Mesothelial cell of epicardium (in vitro differentiated cells): ENCODE results near the gene CXXC5. TPM values are rescaled to one million over a fixed set of nuclear protein-coding genes. Genes with fewer than 3 reads are reported as not detected.
A peak's percentile ranks its signal among the peaks of the same experiment; 100 is the strongest.
"Not testable (repeated sequence)": the region's sequence is repeated elsewhere in the genome, so short reads cannot be mapped to it uniquely, and the experiment has no call there.

Experiments used
- DNase-seq, 2 experiments: peaks; one replicate each; pipeline ENCODE4 v3.0.0; 2021; ENCODE audit warnings: low spot score in 2 of 2; ENCODE audit not compliant: unreplicated experiment in 2 of 2
- H3K27ac Mint-ChIP-seq: 2 replicates; pipeline ENCODE4 v1.8.0; 2021; ENCODE audit warnings: mixed read lengths
- H3K27me3 Mint-ChIP-seq: 2 replicates; pipeline ENCODE4 v1.8.0; 2021; ENCODE audit warnings: low read depth, mixed read lengths
- H3K36me3 Mint-ChIP-seq: 2 replicates; pipeline ENCODE4 v1.8.0; 2021; ENCODE audit warnings: mixed read lengths
- H3K4me1 Mint-ChIP-seq: 2 replicates; pipeline ENCODE4 v1.8.0; 2021; ENCODE audit warnings: mixed read lengths
- H3K4me3 Mint-ChIP-seq: 2 replicates; pipeline ENCODE4 v1.8.0; 2021; ENCODE audit warnings: mild to moderate bottlenecking, moderate library complexity, mixed read lengths
- H3K9me3 Mint-ChIP-seq: 2 replicates; pipeline ENCODE4 v1.8.0; 2021; ENCODE audit warnings: mixed read lengths
- total RNA-seq: library from RNA; stranded (reverse); gene quantifications from 3 replicates; pipeline ENCODE4 v1.2.1, GENCODE V29; 2021
- TF ChIP-seq, protein P1 (sequence below): fragments of 200-600 bp; sonication (generic); IDR thresholded peaks from one replicate; pipeline ENCODE4 v1.5.0; 2021; ENCODE audit warnings: antibody characterized with exemption; ENCODE audit not compliant: unreplicated experiment

CXXC5 gene
- total RNA-seq, 1 donor from 2014 or later, result 37.4 TPM

DNA sequence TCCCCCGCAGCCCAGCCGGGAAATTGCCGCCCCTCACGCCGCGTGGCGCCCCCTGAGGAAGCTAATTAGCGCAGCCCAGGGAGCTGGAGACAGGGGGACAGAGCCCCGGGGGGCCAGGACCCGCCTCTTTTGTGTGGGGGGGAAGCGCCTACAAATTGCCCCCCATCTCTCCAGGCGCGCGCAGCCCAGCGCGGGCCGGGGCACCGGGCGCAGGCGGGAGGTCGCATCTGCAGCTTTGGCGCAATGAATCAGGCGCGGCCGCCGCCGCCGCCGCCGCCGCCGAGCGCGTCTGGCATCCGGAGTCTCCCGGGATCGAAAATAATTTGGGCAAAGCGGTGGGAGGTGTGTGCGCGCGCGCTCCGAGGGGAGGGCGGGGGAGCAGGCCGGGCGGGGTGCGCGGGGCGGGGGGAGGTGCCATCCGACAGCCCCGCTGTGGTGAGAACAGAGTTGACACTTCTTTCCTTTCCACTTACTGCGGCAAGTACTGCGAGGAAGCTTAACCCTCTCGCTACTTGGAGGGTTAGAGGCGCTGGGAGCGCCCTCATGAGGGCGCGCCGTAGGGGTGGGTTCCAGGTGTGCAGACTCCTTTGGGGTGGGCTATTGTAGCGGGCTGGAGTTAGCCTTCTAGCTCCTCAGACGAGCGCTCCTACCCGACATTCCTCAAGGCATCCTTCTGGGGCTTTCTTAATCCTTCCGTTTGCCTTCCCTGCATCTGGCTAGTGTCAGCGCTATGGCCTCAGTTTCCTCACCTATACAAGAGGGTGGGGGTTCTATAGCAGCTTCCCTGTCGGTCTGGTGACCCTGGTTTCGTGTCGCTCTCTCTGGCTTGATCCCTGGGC is 63.1 kb downstream of the CXXC5 start:
- H3K9me3 Mint-ChIP-seq, result no peaks in the 10 kb centered on the region
- H3K4me1 Mint-ChIP-seq, result peaks cover 19% of the 10 kb centered on the region
- no peaks in the 10 kb centered on the region for H3K36me3 Mint-ChIP-seq
- peaks cover 6% of the 10 kb centered on the region for H3K27me3 Mint-ChIP-seq
- peak in 1 of 2 experiments; percentile 65 for DNase-seq
- H3K27ac Mint-ChIP-seq, result no peak overlapping the region
- peak overlapping the region; percentile 66 for H3K4me3 Mint-ChIP-seq
- TF ChIP-seq, protein P1, sequence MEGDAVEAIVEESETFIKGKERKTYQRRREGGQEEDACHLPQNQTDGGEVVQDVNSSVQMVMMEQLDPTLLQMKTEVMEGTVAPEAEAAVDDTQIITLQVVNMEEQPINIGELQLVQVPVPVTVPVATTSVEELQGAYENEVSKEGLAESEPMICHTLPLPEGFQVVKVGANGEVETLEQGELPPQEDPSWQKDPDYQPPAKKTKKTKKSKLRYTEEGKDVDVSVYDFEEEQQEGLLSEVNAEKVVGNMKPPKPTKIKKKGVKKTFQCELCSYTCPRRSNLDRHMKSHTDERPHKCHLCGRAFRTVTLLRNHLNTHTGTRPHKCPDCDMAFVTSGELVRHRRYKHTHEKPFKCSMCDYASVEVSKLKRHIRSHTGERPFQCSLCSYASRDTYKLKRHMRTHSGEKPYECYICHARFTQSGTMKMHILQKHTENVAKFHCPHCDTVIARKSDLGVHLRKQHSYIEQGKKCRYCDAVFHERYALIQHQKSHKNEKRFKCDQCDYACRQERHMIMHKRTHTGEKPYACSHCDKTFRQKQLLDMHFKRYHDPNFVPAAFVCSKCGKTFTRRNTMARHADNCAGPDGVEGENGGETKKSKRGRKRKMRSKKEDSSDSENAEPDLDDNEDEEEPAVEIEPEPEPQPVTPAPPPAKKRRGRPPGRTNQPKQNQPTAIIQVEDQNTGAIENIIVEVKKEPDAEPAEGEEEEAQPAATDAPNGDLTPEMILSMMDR, result peak; percentile 7

DNA sequence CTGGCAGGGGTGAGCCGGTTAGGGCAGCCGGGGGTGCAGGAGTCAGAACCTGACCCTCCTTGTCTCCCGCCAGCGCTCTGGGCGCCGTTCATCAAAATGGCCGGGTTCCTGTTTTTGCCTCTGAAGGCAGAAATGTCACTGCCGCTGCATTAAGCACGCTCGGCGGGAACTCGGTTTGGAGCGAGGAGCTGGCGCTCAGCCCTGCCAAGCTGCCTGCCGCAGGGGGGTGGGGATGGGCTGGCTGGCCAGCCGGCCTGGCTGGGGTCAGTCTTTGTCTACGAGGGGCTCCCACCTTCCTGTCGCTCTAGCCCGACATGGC is 63.7 kb downstream of the CXXC5 start:
- Mint-ChIP-seq H3K4me3 (peak overlapping the region; percentile 66), H3K4me1 (peaks cover 19% of the 10 kb centered on the region), H3K9me3 (no peaks in the 10 kb centered on the region), H3K27me3 (peaks cover 6% of the 10 kb centered on the region), H3K36me3 (peaks cover 1% of the 10 kb centered on the region), H3K27ac (no peak overlapping the region)
- no peak for DNase-seq
- TF ChIP-seq, protein P1, result no peak

DNA sequence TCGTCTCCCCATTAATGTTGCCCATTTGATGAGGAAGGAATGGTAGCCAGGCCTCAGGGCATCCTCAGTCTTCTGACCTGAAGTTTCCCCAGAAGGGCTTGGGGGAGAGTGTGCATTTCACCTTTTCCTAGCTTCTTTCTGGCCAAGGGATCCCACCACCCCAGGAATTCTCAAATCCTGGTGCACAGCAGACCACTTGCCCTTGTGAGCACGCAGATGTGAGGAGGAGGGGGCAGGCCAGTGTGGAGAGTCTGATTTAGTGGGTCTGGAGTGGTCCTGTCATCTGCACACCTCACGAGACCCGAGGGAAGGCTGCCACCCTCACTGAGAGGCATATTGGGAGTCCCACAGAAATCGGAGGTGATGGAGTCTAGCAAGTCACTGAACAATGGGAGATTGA is 64.3 kb downstream of the CXXC5 start:
- Mint-ChIP-seq H3K9me3 (no peaks in the 10 kb centered on the region), H3K4me1 (peaks cover 19% of the 10 kb centered on the region), H3K27ac (no peak overlapping the region), H3K4me3 (no peak overlapping the region), H3K27me3 (peaks cover 6% of the 10 kb centered on the region), H3K36me3 (peaks cover 2% of the 10 kb centered on the region)
- DNase-seq, result no peak
- TF ChIP-seq, protein P1, result no peak

DNA sequence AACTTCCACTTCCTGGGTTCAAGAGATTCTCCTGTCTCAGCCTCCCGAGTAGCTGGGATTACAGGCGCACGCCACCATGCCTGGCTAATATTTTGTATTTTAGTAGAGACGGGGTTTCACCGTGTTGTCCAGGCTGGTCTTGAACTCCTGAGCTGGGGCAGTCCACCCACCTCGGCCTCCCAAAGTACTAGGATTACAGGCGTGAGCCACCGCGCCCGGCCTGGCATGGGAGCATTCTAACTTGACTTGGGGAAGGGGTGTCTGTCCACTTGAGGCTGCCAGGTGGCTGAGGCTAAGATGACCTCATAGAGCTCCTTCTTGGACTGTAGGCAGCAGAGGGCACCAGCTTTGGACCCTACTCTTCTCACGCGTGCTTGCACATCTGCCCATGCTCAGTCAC is 65.7 kb downstream of the CXXC5 start:
- not testable (repeated sequence) for H3K9me3 Mint-ChIP-seq, H3K4me3 Mint-ChIP-seq, DNase-seq, H3K27me3 Mint-ChIP-seq, H3K36me3 Mint-ChIP-seq, H3K27ac Mint-ChIP-seq
- peaks cover 11% of the 10 kb centered on the region for H3K4me1 Mint-ChIP-seq

DNA sequence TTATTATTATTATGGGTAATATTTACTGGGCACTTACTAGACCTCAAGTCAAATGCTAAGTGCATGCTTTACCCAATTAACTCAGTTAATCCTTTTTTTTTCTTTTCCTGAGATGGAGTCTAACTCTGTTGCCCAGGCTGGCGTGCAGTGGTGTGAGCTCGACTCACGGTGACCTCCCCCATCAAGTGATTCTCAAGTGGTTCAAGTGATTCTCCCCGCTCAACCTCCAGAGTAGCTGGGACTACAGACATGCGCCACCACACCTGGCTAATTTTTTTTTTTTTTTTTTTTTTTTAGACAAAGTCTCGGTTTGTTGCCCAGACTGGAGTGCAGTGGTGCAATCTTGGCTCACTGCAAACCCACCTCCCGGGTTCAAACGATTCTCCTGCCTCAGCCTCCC is 69.1 kb downstream of the CXXC5 start:
- no peak for DNase-seq
- no peaks in the 10 kb centered on the region for H3K4me1 Mint-ChIP-seq
- no peaks in the 10 kb centered on the region for H3K27me3 Mint-ChIP-seq
- no peak overlapping the region for H3K27ac Mint-ChIP-seq
- no peak overlapping the region for H3K4me3 Mint-ChIP-seq
- TF ChIP-seq, protein P1, result no peak
- H3K9me3 Mint-ChIP-seq, result peaks cover 11% of the 10 kb centered on the region
- peaks cover 13% of the 10 kb centered on the region for H3K36me3 Mint-ChIP-seq

DNA sequence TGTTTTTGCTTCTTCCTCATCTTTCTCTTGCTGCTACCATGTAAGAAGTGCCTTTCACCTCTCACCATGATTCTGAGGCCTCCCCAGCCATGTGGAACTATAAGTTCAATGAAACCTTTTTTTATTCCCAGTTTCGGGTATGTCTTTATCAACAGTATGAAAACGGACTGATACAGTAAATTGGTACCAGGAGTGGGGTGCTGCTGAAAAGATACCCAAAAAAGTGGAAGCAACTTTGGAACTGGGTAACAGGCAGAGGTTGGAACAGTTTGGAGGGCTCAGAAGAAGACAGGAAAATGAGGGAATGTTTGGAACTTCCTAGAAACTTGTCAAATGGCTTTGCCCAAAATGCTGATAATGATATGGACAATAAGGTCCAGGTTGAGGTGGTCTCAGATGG is 70.3 kb downstream of the CXXC5 start:
- not testable (repeated sequence) for DNase-seq, H3K4me3 Mint-ChIP-seq, H3K27me3 Mint-ChIP-seq, H3K27ac Mint-ChIP-seq, H3K4me1 Mint-ChIP-seq
- Mint-ChIP-seq H3K36me3 (peaks cover 13% of the 10 kb centered on the region), H3K9me3 (peaks cover 11% of the 10 kb centered on the region)

DNA sequence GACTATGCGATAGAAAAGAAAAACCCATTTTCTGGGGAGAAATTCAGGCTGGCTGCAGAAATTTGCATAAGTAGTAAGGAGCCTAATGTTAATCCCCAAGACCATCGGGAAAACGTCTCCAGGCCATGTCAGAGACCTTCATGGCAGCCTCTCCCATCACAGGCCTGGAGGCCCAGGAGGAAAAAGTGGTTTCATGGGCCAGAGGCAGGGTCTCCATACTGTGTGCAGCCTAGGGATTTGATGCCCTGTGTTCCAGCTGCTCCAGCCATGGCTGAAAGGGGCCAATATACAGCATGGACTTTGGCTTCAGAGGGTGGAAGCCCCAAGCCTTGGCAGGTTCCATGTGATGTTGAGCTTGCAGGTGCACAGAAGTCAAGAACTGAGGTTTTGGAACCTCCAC is 71.8 kb downstream of the CXXC5 start:
- peaks cover 11% of the 10 kb centered on the region for H3K9me3 Mint-ChIP-seq
- not testable (repeated sequence) for H3K27me3 Mint-ChIP-seq, H3K4me3 Mint-ChIP-seq, DNase-seq, H3K4me1 Mint-ChIP-seq, H3K27ac Mint-ChIP-seq
- H3K36me3 Mint-ChIP-seq, result peaks cover 13% of the 10 kb centered on the region
